Measurements from ENCODE around the gene PRKD1.
"Not testable (repeated sequence)": the region's sequence is repeated elsewhere in the genome, so short reads cannot be mapped to it uniquely, and the experiment has no call there.

Gene PRKD1

GRCh38 chr14:29898470-29898869, 29.2 kb downstream of the PRKD1 start:
- DNase-seq, result no peak

GRCh38 chr14:29897181-29897580, 30.5 kb downstream of the PRKD1 start:
- DNase-seq, result no peak

DNA sequence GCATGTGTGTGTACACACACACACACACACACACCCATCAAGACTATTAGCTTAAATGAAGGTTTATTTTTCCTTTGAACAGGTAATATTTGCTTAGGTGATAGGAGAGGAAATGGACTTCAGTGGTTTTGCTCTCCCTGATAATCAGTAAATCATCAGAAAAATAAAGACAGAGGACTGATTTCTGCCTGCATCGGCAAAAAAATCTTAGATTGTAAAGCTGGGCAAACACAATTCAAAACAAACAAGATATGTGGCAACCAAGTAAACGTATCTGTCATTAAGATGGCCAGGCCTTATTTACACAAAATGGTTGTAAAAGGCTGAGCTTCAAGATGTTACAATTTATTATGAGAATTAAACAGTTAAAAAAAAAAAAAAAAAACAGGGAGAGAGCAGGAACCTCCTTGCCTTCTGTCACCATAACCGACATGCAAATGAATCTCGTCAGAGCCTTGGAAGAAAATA, 31.3 kb downstream of the PRKD1 start:
- no peak for DNase-seq

DNA sequence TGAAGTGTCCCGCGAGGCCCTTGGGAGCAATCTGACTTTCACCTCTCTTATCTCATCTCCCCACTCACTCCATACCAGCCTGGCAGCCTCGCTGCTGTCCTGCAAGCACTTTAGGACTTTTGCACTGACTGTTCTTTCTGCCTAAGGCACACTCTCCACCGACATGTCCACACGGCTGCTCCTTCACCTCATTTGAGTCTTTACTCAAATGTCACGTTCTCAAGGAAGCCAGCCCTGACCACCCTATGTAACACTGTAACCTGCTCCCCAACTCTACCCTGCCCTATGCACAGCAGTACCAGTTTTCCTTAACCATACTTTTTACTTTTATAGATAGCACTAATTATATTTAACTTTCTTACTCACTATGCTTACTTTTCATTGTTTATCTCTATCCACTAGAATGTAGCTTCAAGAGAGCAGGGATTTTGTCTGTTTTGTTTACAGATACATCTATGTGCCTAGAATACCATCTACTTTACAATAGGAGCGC, 32.0 kb downstream of the PRKD1 start:
- DNase-seq, result no peak

GRCh38 chr14:29893989-29894388, 33.7 kb downstream of the PRKD1 start:
- no peak for DNase-seq

DNA sequence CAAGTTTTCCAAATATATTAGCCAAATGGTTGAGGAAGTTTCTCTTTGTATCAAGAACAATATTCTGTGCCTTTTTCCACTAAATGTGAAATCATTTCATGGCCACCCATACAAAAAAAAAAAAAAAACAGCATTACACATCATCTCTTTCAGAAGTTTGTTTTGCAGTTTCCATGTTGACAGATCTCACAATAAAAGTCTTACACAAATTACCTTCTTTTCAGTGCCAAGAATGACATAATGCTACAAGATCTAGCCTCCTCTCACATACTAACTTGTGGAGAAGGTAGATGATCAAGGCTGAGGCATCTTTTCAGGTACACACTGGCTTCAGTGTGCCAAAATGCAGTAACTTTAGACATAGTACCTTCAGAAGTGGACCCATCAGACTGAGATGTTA, 35.3 kb downstream of the PRKD1 start:
- no peak for DNase-seq

GRCh38 chr14:29885988-29886387, 41.7 kb downstream of the PRKD1 start:
- no peak for DNase-seq

- DNase-seq, result no peak
Measured at GRCh38 chr14:29868000-29868399, 59.6 kb downstream of the PRKD1 start.

DNA sequence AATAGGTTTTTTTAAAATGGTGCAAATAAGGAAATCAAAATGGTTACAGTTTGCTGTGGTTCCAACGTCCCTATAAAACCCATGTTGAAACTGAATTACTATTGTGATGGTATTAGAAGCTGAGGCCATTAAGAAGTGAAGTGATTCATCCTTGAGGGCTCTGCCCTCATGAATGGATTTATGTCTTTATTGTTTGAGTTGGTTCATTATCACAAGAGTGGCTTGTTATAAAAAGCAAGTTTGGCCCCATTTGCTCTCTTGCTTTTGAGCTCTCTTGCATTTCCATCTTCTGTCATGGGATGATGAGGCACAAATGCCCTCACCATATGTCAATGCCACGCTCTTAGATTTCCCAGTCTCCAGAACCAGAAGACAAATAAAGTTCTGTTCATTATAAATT, 62.3 kb downstream of the PRKD1 start:
- DNase-seq, result peak; percentile 82

- no peak for DNase-seq
Measured at GRCh38 chr14:29861996-29862395, 65.7 kb downstream of the PRKD1 start.

GRCh38 chr14:29858299-29858698, 69.3 kb downstream of the PRKD1 start:
- no peak for DNase-seq

- DNase-seq, result no peak
Measured at GRCh38 chr14:29857551-29857950, 70.1 kb downstream of the PRKD1 start.

DNA sequence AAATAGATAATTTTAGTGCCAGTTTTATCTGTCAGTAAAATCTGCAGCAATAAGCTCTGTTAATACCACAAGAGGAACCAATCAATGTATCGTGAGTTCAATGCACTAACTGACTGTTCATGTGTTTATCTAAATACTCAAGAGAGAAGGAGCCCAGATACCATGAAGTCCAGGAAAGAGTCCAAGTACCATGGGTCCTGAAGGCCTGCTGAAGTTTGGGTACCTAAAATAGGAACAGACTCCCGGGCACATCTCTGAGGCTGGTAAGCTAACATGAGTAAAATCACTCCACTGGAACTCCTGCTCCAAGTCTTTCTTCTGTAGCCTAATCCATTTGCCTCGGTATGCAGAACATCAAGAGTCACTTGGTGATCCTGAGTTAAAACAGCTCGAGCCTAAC, 71.1 kb downstream of the PRKD1 start:
- no peak for DNase-seq

DNA sequence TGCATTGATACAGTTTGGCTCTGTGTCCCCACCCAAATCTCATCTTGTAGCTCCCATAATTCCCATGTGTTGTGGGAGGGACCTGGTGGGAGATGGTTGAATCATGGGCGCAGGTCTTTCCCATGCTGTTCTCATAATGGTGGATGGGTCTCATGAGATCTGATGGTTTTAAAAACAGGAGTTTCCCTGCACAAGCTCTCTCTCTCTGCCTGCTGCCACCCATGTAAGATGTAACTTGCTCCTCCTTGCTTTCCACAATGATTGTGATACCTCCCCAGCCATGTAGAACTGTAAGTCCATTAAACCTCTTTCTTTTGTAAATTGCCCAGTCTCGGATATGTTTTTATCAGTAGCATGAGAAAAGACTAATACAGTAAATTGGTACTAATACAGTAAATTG, 74.0 kb downstream of the PRKD1 start:
- DNase-seq, result not testable (repeated sequence)

GRCh38 chr14:29853272-29853671, 74.4 kb downstream of the PRKD1 start:
- no peak for DNase-seq

GRCh38 chr14:29851397-29851796, 76.2 kb downstream of the PRKD1 start:
- DNase-seq, result no peak

- DNase-seq, result no peak
Measured at GRCh38 chr14:29847056-29847380, 80.6 kb downstream of the PRKD1 start.

GRCh38 chr14:29846339-29847055, 81.2 kb downstream of the PRKD1 start:
- DNase-seq, result no peak

DNA sequence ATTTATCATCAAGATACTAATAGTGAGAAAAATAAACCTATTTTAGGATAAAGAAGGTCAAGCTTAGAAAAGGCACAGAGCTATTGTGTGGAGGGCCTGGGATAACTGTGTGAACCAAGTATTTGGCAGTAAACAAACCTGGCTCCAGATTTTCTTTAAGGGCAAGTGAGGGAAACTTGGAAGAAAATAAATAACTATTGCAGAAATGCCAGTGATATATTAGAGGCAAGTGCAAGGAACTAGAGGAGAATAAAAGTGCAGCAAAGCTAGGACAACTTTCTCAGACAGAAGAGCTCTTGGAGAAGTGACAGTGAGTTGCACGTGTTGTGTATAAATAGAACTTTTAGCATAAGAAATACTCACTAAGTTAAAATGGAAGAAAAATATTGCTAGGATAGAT, 83.7 kb downstream of the PRKD1 start:
- no peak for DNase-seq

DNA sequence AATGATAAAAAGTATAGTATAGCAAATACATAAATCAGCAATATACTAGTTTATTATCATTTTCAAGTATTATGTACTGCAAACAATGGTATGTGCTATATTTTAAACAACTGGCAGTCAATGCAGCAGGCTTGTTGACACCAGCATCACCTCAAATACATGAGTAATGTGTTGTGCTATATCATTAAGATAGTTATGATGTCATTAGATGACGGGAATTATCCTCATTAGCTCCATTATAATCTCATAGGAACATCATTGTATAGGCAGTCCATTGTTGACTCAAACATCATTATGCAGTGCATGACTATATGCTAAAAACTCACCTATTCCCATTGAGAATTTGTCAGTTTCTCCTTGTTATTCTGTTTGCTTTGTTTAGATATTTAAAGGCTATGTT, 85.4 kb downstream of the PRKD1 start:
- no peak for DNase-seq

- DNase-seq, result not testable (repeated sequence)
Measured at GRCh38 chr14:29840369-29840892, 87.2 kb downstream of the PRKD1 start.

DNA sequence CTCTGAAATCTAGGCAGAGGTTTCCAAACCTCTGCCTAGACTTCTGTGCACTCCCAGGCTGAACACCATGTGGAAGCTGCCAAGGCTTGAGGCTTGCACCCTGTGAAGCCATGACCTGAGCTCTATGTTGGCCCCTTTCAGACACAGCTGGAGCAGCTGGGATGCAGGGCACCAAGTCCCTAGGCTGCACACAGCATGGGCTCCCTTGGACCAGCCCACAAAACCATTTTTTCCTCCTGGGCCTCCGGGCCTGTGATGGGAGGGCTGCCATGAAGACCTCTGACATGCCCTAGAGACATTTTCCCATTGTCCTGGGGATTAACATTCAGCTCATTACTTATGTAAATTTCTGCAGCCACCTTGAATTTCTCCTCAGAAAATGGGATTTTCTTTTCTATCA, 88.0 kb downstream of the PRKD1 start:
- not testable (repeated sequence) for DNase-seq

DNA sequence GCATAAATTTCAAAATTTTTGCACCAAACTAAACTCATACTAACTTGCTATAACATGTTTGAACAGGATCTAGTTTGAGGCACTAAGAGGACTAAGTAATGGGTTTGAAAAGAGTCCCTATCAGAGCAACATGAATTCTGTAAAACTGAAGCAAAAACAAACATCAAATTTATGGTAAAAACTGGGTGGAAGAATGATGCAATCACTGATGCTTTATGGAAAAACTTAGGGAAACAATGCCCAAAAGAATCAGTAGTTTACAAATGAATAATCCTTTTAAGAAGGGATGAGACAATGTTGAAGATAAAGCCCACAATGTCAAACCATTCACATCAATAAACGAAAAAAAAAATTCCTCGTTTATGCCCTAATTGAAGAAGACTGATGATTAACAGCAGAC, 88.9 kb downstream of the PRKD1 start:
- no peak for DNase-seq

DNA sequence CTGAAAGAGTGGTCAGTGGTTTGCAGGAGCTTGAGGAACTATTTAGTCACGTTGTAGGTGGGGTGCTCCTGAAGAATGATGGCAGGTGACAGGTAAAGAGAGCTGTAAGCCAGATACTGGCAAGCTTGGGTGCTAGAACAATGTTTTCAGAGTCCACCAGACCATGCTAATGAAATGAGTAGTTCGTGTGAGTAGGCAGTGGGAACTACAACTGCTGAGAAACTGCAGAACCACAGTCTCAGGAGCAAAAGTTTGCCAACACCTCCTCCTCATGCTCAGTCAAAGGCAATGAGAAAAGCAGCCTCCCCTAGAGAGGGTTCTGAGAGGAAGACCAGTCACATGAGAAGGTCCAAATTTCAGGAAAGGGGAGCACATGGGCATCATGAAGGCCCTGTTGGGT, 91.3 kb downstream of the PRKD1 start:
- no peak for DNase-seq

DNA sequence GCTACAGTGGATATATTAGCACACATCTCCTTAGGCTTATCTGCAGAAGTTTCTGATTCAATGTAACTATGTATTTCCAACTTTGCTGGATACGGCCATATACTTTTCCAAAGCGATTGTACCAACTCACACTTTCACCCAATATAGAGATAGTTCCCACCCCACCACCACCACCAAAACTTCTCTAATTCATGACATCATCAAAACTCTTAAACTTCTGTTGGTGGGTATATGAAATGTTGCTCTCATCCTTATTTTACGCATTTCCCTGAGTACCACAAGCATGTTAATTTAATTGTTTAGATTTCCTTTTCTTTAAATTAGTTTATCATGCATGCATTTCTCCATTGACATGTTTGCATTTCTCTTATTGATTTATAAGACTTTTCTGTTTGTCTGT, 95.6 kb downstream of the PRKD1 start:
- DNase-seq, result no peak
